Caco-2 (cell line): ENCODE measurements around the gene LRP1B. TPM values are rescaled to one million over a fixed set of nuclear protein-coding genes. Genes with fewer than 3 reads are reported as not detected.
"Not testable (repeated sequence)": the region's sequence is repeated elsewhere in the genome, so short reads cannot be mapped to it uniquely, and the experiment has no call there.

Experiments used
- BruUV-seq: library from RNA; stranded (reverse); fragments of 400-500 nt; replicated peaks from 2 replicates; lab custom pipeline; 2021; lab: Mats Ljungman, UMichigan
- CTCF ChIA-PET: fragments of 300-600 bp; sonication (Branson Sonifier 250); formaldehyde crosslinking; loops from one replicate; lab custom pipeline; 2022; ENCODE audit warnings: antibody characterized with exemption; lab: Charles Lee
- POLR2A ChIA-PET: fragments of 300-600 bp; sonication (Branson Sonifier 250); formaldehyde crosslinking; loops from one replicate; lab custom pipeline; 2022; ENCODE audit warnings: antibody characterized with exemption; lab: Charles Lee
- DNase-seq, 2 experiments: peaks; one replicate each; pipeline versions ENCODE4 v3.0.0 to v3.0.0-alpha.2; 2020 to 2022
- H3K27me3 ChIP-seq: replicated peaks from 2 replicates; pipeline ENCODE4 v1.6.0; 2011; ENCODE audit warnings: low read length; ENCODE audit not compliant: control insufficient read depth, insufficient read depth
- H3K36me3 ChIP-seq: 2 replicates; pipeline ENCODE4 v1.5.1; 2011; ENCODE audit warnings: low read length; ENCODE audit not compliant: control insufficient read depth, insufficient read depth
- H3K4me1 ChIP-seq: fragments of 250-450 bp; sonication (Bioruptor Pico); 2 replicates; pipeline ENCODE4 v1.5.1; 2020; ENCODE audit warnings: mild to moderate bottlenecking
- H3K4me3 ChIP-seq: 2 replicates; pipeline ENCODE4 v1.5.1; 2011; ENCODE audit warnings: low read depth, mild to moderate bottlenecking, control low read depth, low read length
- H3K9me3 ChIP-seq: fragments of 250-450 bp; sonication (Bioruptor Pico); 2 replicates; pipeline ENCODE4 v1.5.1; 2020; ENCODE audit warnings: mild to moderate bottlenecking, moderate library complexity
- H3K27ac Mint-ChIP-seq: one replicate; pipeline ENCODE4 v1.8.0; 2022; ENCODE audit warnings: mixed read lengths; ENCODE audit not compliant: unreplicated experiment
- H3K27me3 Mint-ChIP-seq: one replicate; pipeline ENCODE4 v1.8.0; 2022; ENCODE audit warnings: mixed read lengths; ENCODE audit not compliant: insufficient read depth, unreplicated experiment
- H3K36me3 Mint-ChIP-seq: one replicate; pipeline ENCODE4 v1.8.0; 2022; ENCODE audit warnings: mild to moderate bottlenecking, mixed read lengths; ENCODE audit not compliant: insufficient read depth, unreplicated experiment
- H3K4me1 Mint-ChIP-seq: one replicate; pipeline ENCODE4 v1.8.0; 2022; ENCODE audit warnings: low read depth, mixed read lengths; ENCODE audit not compliant: unreplicated experiment
- H3K4me3 Mint-ChIP-seq: one replicate; pipeline ENCODE4 v1.8.0; 2022; ENCODE audit warnings: mild to moderate bottlenecking, moderate library complexity, mixed read lengths; ENCODE audit not compliant: unreplicated experiment
- H3K9me3 Mint-ChIP-seq: one replicate; pipeline ENCODE4 v1.8.0; 2022; ENCODE audit warnings: mixed read lengths; ENCODE audit not compliant: unreplicated experiment
- CTCF ChIP-seq, 2 experiments: fragments of 200-600 bp in 1 of 2; IDR thresholded peaks; 1 replicate in 1 of 2; 2 replicates in 1 of 2; pipeline versions ENCODE4 v1.5.1 to v1.8.0; 2011 to 2022; ENCODE audit warnings: antibody characterized with exemption in 1 of 2, control low read depth in 1 of 2, inconsistent platforms in 1 of 2, low read depth in 1 of 2, low read length in 1 of 2, mild to moderate bottlenecking in 1 of 2, moderate library complexity in 1 of 2; ENCODE audit not compliant: insufficient read depth in 1 of 2, severe bottlenecking in 1 of 2, unreplicated experiment in 1 of 2
- intact Hi-C: fragments of 100-400 bp; cut with micrococcal nuclease; formaldehyde crosslinking; loops from one replicate; pipeline ENCODE4 v1.10.0; 2022; ENCODE audit not compliant: unreplicated experiment
- total RNA-seq: library from RNA; stranded (reverse); gene quantifications from 2 replicates; pipeline ENCODE4 v1.2.3, GENCODE V29; 2022

Gene LRP1B
- total RNA-seq, 1 experiment from 2014 or later, result not detected

- Histone ChIP-seq H3K4me3 (no peak overlapping the region), H3K36me3 (no peaks in the 10 kb centered on the region), H3K9me3 (no peaks in the 10 kb centered on the region), H3K4me1 (no peaks in the 10 kb centered on the region), H3K27me3 (no peaks in the 10 kb centered on the region)
- no peaks in the 10 kb centered on the region for H3K36me3 Mint-ChIP-seq
- no peak overlapping the region for H3K4me3 Mint-ChIP-seq
- no TSS peak for BruUV-seq
- H3K27me3 Mint-ChIP-seq, result no peaks in the 10 kb centered on the region
- H3K4me1 Mint-ChIP-seq, result no peaks in the 10 kb centered on the region
- CTCF ChIA-PET, result no interaction called here
- no peak for DNase-seq
- no peaks in the 10 kb centered on the region for H3K9me3 Mint-ChIP-seq
- no peak for TF ChIP-seq CTCF (IDR thresholded peaks at IDR 0.05; ENCODE audit: insufficient read depth in 1 of 2, low read depth in 1 of 2, low read length in 1 of 2, severe bottlenecking in 1 of 2, unreplicated experiment in 1 of 2)
- intact Hi-C loops, result no loop called here
- H3K27ac Mint-ChIP-seq, result no peak overlapping the region
- POLR2A ChIA-PET, result no interaction called here
Measured at GRCh38 chr2:140654565-140654964, 1476.3 kb downstream of the LRP1B start.

GRCh38 chr2:140650825-140651224 is 1480.0 kb downstream of the LRP1B start:
- no TSS peak for BruUV-seq
- POLR2A ChIA-PET, result no interaction called here
- H3K27ac Mint-ChIP-seq, result no peak overlapping the region

GRCh38 chr2:140650134-140650533 is 1480.7 kb downstream of the LRP1B start:
- H3K9me3 Mint-ChIP-seq, H3K36me3 ChIP-seq, BruUV-seq, H3K9me3 ChIP-seq, DNase-seq, H3K4me3 ChIP-seq, H3K27me3 ChIP-seq, H3K4me3 Mint-ChIP-seq, H3K27ac Mint-ChIP-seq, H3K4me1 ChIP-seq, H3K36me3 Mint-ChIP-seq, CTCF ChIA-PET, POLR2A ChIA-PET, H3K27me3 Mint-ChIP-seq, H3K4me1 Mint-ChIP-seq, intact Hi-C loops: not testable (repeated sequence)

More at GRCh38 chr2:140650825-140651224, 1480.0 kb downstream of the LRP1B start:
- no peaks in the 10 kb centered on the region for H3K9me3 Mint-ChIP-seq
- no peaks in the 10 kb centered on the region for H3K9me3 ChIP-seq
- no peaks in the 10 kb centered on the region for H3K36me3 ChIP-seq
- H3K4me1 ChIP-seq, result no peaks in the 10 kb centered on the region; the same call in 1 of the 2 replicates
- H3K27me3 ChIP-seq, result no peaks in the 10 kb centered on the region
- no peak for TF ChIP-seq CTCF (IDR thresholded peaks at IDR 0.05; ENCODE audit: insufficient read depth in 1 of 2, low read depth in 1 of 2, low read length in 1 of 2, severe bottlenecking in 1 of 2, unreplicated experiment in 1 of 2)
- no peak for DNase-seq
- CTCF ChIA-PET, result no interaction called here
- H3K36me3 Mint-ChIP-seq, result no peaks in the 10 kb centered on the region
- no peaks in the 10 kb centered on the region for H3K27me3 Mint-ChIP-seq
- H3K4me1 Mint-ChIP-seq, result no peaks in the 10 kb centered on the region
- H3K4me3 ChIP-seq, result no peak overlapping the region
- intact Hi-C loops, result no loop called here
- no peak overlapping the region for H3K4me3 Mint-ChIP-seq

- intact Hi-C loops, result no loop called here
- no peaks in the 10 kb centered on the region for H3K9me3 ChIP-seq
- H3K27me3 ChIP-seq, result no peaks in the 10 kb centered on the region
- no peak for TF ChIP-seq CTCF (IDR thresholded peaks at IDR 0.05; ENCODE audit: insufficient read depth in 1 of 2, low read depth in 1 of 2, low read length in 1 of 2, severe bottlenecking in 1 of 2, unreplicated experiment in 1 of 2)
- CTCF ChIA-PET, result no interaction called here
- H3K9me3 Mint-ChIP-seq, result no peaks in the 10 kb centered on the region
- H3K36me3 ChIP-seq, result no peaks in the 10 kb centered on the region
- no peaks in the 10 kb centered on the region for H3K4me1 Mint-ChIP-seq
- BruUV-seq, result no TSS peak
- H3K4me3 ChIP-seq, result no peak overlapping the region
- H3K4me1 ChIP-seq, result no peaks in the 10 kb centered on the region; the same call in 1 of the 2 replicates
- no peaks in the 10 kb centered on the region for H3K27me3 Mint-ChIP-seq
- POLR2A ChIA-PET, result no interaction called here
- no peak overlapping the region for H3K27ac Mint-ChIP-seq
- no peak overlapping the region for H3K4me3 Mint-ChIP-seq
- DNase-seq, result no peak
- H3K36me3 Mint-ChIP-seq, result no peaks in the 10 kb centered on the region
Measured at GRCh38 chr2:140648393-140648792, 1482.4 kb downstream of the LRP1B start.
